Fibroblast of pulmonary artery (primary cell): ENCODE measurements around the gene ERRFI1.
"Not testable (repeated sequence)": the region's sequence is repeated elsewhere in the genome, so short reads cannot be mapped to it uniquely, and the experiment has no call there.

ENCODE experiments used
- DNase-seq: peaks from one replicate; pipeline ENCODE4 v3.0.0-alpha.2; 2010; ENCODE audit warnings: low read depth
- H3K4me3 ChIP-seq: replicated peaks from 2 replicates; pipeline ENCODE4 v1.5.1; 2011; ENCODE audit warnings: low read depth, mild to moderate bottlenecking, control low read depth, low read length, moderate library complexity
- TF ChIP-seq, protein P1 (sequence below): IDR thresholded peaks from 2 replicates; pipeline ENCODE4 v1.5.1; 2011; ENCODE audit warnings: mild to moderate bottlenecking, control low read depth, low read length, inconsistent platforms; ENCODE audit errors: missing control alignments

The ERRFI1 gene

DNA sequence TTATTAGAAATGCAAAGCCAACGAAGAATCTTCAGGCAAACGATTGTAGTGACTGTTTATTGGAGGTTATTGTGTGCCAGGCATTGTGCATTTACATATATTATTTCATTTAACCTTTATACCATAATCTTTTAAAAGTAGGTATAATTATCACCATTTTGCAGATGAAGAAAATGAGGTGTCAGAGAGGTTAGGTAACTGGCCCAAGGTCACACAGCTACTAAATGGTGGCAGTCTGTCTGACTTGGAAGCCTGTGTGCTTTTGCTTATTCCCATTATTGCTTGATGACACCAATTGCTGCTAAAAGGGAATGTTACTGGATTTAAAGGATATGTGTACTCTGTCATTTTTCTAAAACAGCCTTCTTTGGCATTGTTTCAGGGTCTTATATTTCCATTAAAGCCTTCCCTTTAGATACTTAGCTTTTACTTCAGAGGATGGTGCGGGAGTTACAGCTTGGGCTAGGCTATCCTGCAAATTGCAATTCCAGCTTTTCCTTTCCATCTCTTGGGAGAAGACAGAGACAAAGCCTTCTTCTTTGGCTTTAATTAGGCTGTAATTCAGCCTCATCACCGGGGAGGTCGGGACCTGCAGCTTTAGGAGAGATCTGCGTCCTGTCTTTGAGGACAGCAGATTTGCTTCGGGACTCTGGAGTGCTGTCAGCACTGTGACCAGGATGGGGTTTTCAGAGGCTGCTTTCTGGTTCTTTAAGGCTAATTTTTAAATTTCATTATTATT is 37.4 kb upstream of the ERRFI1 start:
- H3K4me3 ChIP-seq = no peak overlapping the region
- DNase-seq = no peak
- TF ChIP-seq, protein P1, sequence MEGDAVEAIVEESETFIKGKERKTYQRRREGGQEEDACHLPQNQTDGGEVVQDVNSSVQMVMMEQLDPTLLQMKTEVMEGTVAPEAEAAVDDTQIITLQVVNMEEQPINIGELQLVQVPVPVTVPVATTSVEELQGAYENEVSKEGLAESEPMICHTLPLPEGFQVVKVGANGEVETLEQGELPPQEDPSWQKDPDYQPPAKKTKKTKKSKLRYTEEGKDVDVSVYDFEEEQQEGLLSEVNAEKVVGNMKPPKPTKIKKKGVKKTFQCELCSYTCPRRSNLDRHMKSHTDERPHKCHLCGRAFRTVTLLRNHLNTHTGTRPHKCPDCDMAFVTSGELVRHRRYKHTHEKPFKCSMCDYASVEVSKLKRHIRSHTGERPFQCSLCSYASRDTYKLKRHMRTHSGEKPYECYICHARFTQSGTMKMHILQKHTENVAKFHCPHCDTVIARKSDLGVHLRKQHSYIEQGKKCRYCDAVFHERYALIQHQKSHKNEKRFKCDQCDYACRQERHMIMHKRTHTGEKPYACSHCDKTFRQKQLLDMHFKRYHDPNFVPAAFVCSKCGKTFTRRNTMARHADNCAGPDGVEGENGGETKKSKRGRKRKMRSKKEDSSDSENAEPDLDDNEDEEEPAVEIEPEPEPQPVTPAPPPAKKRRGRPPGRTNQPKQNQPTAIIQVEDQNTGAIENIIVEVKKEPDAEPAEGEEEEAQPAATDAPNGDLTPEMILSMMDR = no peak

DNA sequence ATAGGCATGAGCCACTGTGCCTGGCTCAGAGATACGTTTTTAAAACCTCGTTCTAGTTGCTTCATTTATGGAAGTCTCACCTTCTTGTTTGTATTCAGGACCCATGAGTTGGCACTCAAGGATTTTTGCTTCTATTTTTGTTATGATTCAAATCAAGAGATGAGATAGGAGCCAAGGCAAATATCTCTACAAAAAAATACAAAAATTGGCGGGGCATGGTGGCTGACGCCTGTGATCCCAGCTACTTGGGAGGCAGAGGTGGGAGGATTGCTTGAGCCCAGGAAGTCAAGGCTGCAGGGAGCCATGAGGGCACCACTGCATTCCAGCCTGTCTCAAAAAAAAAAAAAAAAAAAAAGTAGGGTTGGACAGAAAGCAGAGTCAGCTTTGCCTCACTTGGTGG is 36.8 kb upstream of the ERRFI1 start:
- H3K4me3 ChIP-seq = no peak overlapping the region
- DNase-seq = no peak
- TF ChIP-seq, protein P1 = no peak

DNA sequence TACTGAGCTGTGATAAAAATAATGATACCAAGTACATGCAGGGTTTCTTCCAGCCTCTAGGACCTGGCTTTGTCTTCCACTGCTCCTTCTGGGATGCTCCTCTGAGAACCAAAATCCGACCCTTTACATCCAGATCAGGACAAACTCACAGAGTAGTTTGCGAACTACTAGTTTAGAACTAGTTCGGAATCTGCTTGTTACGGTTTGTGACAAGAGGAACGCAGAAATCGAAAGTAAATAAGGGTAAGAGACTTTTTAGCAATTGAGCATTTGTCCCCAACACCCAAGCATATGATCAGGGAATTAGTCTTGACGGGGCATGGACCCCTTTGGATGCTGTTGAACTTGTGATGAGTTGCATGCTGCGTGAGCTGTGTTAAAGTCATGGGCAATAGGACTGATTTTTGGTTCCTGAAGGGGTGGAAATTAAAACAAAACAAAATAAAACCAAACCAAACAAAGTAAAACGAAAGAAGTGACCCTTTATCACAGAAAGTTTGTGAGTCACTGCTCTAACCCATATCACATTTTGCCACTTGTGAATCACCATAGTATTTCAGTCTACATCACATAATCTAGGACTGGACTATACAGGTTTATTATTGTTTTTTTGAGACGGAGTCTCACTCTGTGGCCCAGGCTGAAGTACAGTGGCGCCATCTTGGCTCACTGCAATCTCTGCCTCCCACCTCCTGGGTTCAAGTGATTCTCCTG is 35.7 kb upstream of the ERRFI1 start:
- H3K4me3 ChIP-seq = no peak overlapping the region
- TF ChIP-seq, protein P1 = no peak
- peak; percentile 43 for DNase-seq

DNA sequence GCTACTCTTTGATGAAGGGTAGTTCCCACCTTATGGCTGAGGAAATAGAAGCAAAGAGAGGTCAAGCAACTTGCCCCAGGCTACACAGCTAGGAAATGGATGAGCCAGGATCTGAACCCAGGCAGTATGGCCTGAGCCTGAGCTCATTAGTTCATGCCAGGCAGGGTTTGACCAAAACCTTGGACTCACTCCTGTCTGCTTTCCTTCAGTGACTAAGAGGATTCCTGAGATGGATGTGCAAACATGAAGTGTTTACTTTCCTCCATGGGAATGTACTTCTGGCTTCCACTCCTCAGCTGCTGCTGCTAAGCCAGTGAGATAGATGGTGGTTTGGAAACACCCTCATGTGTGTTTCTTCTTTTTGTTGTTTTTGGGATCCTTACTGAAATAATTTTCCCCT is 35.1 kb upstream of the ERRFI1 start:
- H3K4me3 ChIP-seq = no peak overlapping the region
- TF ChIP-seq, protein P1 = no peak
- DNase-seq = peak; percentile 94

DNA sequence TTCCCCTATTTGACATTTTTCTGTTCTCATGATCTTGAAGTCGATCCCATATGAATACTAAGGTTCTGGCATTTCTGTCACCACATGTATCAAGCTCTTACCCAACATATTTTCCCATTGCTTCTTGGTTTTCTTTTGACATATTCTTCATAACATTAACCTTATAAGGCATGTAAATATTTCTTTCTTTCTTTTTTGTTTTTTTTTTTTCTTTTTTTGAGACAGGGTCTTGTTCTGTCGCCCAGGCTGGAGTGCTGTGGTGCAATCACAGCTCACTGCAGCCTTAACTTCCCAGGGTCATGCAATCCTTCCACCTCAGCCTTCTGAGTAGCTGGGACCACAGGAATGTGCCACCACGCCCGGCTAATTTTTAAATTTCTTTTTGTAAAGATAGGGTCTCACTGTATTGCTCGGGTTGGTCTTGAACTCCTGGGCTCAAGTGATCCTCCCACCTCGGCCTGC is 33.1 kb upstream of the ERRFI1 start:
- TF ChIP-seq, protein P1 = no peak
- H3K4me3 ChIP-seq = no peak overlapping the region
- DNase-seq = peak; percentile 85

DNA sequence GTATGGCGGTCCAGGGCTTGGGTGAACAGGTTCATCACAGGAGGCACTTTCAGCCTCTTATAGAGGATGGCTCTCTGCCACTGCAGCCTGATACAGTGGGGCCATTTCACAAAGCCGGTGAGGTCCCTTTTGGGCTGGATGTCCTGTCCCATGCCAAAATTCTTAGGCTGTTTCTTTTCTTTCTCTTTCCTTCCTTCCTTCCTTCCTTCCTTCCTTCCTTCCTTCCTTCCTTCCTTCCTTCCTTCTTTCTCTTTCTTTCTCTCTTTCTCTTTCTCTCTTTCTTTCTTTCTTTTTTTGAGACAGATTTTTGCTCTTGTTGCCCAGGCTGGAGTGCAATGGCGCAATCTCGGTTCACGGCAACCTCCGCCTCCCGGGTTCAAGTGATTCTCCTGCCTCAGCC is 31.7 kb upstream of the ERRFI1 start:
- not testable (repeated sequence) for DNase-seq, H3K4me3 ChIP-seq

DNA sequence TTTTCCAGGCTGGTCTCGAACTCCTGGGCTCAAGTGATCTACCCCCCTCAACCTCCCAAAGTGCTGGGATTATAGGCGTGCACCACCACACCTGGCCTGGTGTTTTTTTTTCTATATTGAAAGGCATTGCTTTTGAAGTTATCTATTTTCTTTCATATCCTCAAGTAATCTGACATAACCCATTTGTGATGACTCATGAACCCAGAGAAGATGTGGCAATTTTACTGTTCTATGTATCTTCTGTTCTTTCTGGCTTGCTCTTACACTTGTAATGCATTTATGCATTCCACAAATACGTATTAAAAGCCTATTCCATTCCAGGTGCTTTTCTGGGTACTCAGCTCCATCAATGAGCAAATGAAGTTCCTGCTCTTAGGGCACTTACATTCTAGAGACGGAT is 29.9 kb upstream of the ERRFI1 start:
- peak; percentile 83 for DNase-seq
- H3K4me3 ChIP-seq = no peak overlapping the region
- TF ChIP-seq, protein P1 = no peak
